T-cell (primary cell): ENCODE results near the gene ZYG11B. TPM values are rescaled to one million over a fixed set of nuclear protein-coding genes. Genes with fewer than 3 reads are reported as not detected.
A peak's percentile ranks its signal among the peaks of the same experiment; 100 is the strongest.
"Not testable (repeated sequence)": the region's sequence is repeated elsewhere in the genome, so short reads cannot be mapped to it uniquely, and the experiment has no call there.

Experiments used
- ATAC-seq, 4 experiments: fragments of 200-7000 bp in 3 of 4; fragments of 150-1000 bp in 1 of 4; cut with Tn5 transposase; replicated peaks in 1 of 4; 1 replicate in 3 of 4; 2 replicates in 1 of 4; pipeline ENCODE4 v1.10.0; 2021; ENCODE audit warnings: moderate library complexity in 3 of 4, mild to moderate bottlenecking in 2 of 4, moderate number of reproducible peaks in 1 of 4
- CTCF ChIA-PET, 2 donors: fragments of 300-600 bp; sonication (Branson Sonifier 250); formaldehyde crosslinking; loops; one replicate each; lab custom pipeline; 2022; ENCODE audit warnings: antibody characterized with exemption in 2 of 2; lab: Charles Lee
- POLR2A ChIA-PET, 2 donors: fragments of 300-600 bp; sonication (Branson Sonifier 250); formaldehyde crosslinking; loops; one replicate each; lab custom pipeline; 2022; ENCODE audit warnings: antibody characterized with exemption in 2 of 2; lab: Charles Lee
- DNase-seq, 35 experiments: peaks; one replicate each; pipeline versions ENCODE4 v3.0.0 to v3.0.0-alpha.2; 2013 to 2023
- H3K27ac ChIP-seq: one replicate; pipeline ENCODE4 v1.5.1; 2013; ENCODE audit warnings: low read length
- H3K27me3 ChIP-seq, 2 experiments: replicated peaks in 1 of 2; 1 replicate in 1 of 2; 2 replicates in 1 of 2; pipeline versions ENCODE4 v1.6.1 to v1.7.0; 2013; ENCODE audit warnings: low read length in 1 of 2, mixed read lengths in 1 of 2; ENCODE audit not compliant: control insufficient read depth in 2 of 2, insufficient read depth in 2 of 2; ENCODE audit errors: extremely low read depth in 1 of 2
- H3K36me3 ChIP-seq, 2 donors: 1 replicate in 1 of 2; 2 replicates in 1 of 2; pipeline versions ENCODE4 v1.6.1 to v1.7.0; 2013; ENCODE audit warnings: low read length in 1 of 2; ENCODE audit not compliant: control insufficient read depth in 2 of 2, insufficient read depth in 1 of 2; ENCODE audit errors: extremely low read depth in 1 of 2
- H3K4me1 ChIP-seq, 2 experiments: 1 replicate in 1 of 2; 2 replicates in 1 of 2; pipeline versions ENCODE4 v1.6.1 to v1.7.0; 2013; ENCODE audit warnings: low read length in 2 of 2, mixed read lengths in 1 of 2; ENCODE audit not compliant: insufficient read depth in 2 of 2, control insufficient read depth in 1 of 2; ENCODE audit errors: extremely low read depth in 1 of 2
- H3K4me3 ChIP-seq, 2 donors: 1 replicate in 1 of 2; 2 replicates in 1 of 2; pipeline versions ENCODE4 v1.5.1 to v1.7.0; 2013; ENCODE audit warnings: mild to moderate bottlenecking in 2 of 2, low read length in 1 of 2, moderate library complexity in 1 of 2; ENCODE audit not compliant: control insufficient read depth in 1 of 2; ENCODE audit errors: extremely low read depth in 1 of 2
- H3K9me3 ChIP-seq: 2 replicates; pipeline ENCODE4 v1.7.0; 2013
- H3K27ac Mint-ChIP-seq, 2 donors: one replicate each; pipeline ENCODE4 v1.8.0; 2020 to 2021; ENCODE audit warnings: mild to moderate bottlenecking in 2 of 2, mixed read lengths in 2 of 2
- H3K27me3 Mint-ChIP-seq, 2 donors: one replicate each; pipeline ENCODE4 v1.8.0; 2021 to 2022; ENCODE audit warnings: mixed read lengths in 2 of 2
- H3K36me3 Mint-ChIP-seq: one replicate; pipeline ENCODE4 v1.8.0; 2021; ENCODE audit warnings: mixed read lengths
- H3K4me1 Mint-ChIP-seq, 3 donors: one replicate each; pipeline ENCODE4 v1.8.0; 2020 to 2022; ENCODE audit warnings: mixed read lengths in 3 of 3, mild to moderate bottlenecking in 1 of 3
- H3K4me3 Mint-ChIP-seq, 3 donors: one replicate each; pipeline ENCODE4 v1.8.0; 2020 to 2022; ENCODE audit warnings: mild to moderate bottlenecking in 3 of 3, mixed read lengths in 3 of 3, moderate library complexity in 3 of 3
- H3K9me3 Mint-ChIP-seq, 3 donors: one replicate each; pipeline ENCODE4 v1.8.0; 2020 to 2022; ENCODE audit warnings: mixed read lengths in 3 of 3
- WGBS: methylation state at CpG from one replicate; pipeline ENCODE4 v1.1.5; 2013; ENCODE audit warnings: missing lambda C conversion rate; ENCODE audit not compliant: insufficient coverage; 5-methylcytosine and 5-hydroxymethylcytosine counted together
- total RNA-seq, 35 experiments: library from RNA in 6 of 35; stranded (reverse) in 6 of 35; fragments of 120-200 nt in 1 of 35; gene quantifications; one replicate each; pipeline versions ENCODE4 v1.2.1 to v1.2.4 and lab custom pipeline; 2013 to 2026

Gene ZYG11B
- total RNA-seq, 5 donors from 2014 or later (not counting 1 experiment from before 2014, with no cell fraction given) = 16.6 to 22.2 (median 20.1) TPM

DNA sequence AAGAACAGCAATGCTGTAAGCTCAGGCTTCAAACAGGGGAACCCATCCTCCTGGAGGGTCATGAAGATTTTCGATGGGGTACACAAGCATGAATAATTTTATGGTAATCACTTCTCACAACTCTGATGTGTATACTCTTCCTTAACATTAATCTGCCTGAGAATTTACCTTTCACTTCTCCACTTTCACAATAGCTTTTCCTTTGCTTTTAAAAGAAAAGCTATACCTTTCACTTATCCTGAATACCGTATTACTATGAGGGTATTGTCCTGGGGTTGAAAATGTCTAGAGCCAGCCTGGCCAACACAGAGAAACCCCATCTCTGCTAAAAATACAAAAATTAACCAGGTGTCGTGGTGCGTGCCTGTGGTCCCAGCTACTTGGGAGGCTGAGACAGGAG is 12.7 kb upstream of the ZYG11B start:
- POLR2A ChIA-PET = no interaction called here
- H3K4me1 ChIP-seq = no peaks in the 10 kb centered on the region
- no peak overlapping the region for H3K4me3 Mint-ChIP-seq

DNA sequence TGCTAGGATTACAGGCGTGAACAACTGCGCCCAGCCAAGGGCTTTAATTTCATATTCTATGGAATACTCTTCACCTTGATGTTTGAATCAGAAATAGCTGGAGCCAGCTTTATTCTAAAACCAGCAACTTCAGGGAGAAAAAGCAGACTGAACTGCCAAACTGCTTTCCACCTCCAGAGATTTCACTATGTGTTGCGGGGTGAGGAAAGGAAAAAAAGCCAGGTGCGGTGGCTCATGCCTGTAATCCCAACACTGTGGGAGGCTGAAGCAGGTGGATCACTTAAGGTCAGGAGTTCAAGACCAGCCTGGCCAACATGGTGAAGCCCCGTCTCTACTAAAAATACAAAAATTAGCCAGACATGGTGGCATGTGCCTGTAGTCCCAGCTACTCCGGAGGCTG is 11.0 kb upstream of the ZYG11B start:
- not testable (repeated sequence) for ATAC-seq, H3K4me3 ChIP-seq, H3K4me3 Mint-ChIP-seq, H3K27ac Mint-ChIP-seq, H3K27me3 ChIP-seq, H3K4me1 Mint-ChIP-seq, H3K36me3 Mint-ChIP-seq, H3K27me3 Mint-ChIP-seq, DNase-seq, H3K27ac ChIP-seq, H3K9me3 ChIP-seq, H3K36me3 ChIP-seq, H3K4me1 ChIP-seq, H3K9me3 Mint-ChIP-seq
- WGBS = 100% methylated on average over 1 of the region's 6 CpGs
- POLR2A ChIA-PET = interaction anchor here in 1 of 2 donors (0.6 to 0.7 kb wide), 3 partner anchors 33 to 907 kb away, joined by 3 read pairs; no protein-coding TSS in a partner anchor
- CTCF ChIA-PET = interaction anchor here in 1 of 2 donors (0.6 to 0.7 kb wide), 2 partner anchors 29 to 242 kb away, joined by 3 to 4 read pairs; no protein-coding TSS in a partner anchor

More for the DNA sequence above, 12.7 kb upstream of the ZYG11B start:
- Histone ChIP-seq H3K36me3 (no peaks in the 10 kb centered on the region), H3K4me3 (no peak overlapping the region), H3K27me3 (peaks cover 0 to 6% of the 10 kb centered on the region in 2 experiments), H3K27ac (no peak overlapping the region), H3K9me3 (no peaks in the 10 kb centered on the region)
- CTCF ChIA-PET = interaction anchor here in 1 of 2 donors (0.6 kb wide), 1 partner anchor 60 kb away, joined by 4 read pairs; no protein-coding TSS in a partner anchor
- H3K27me3 Mint-ChIP-seq = no peaks in the 10 kb centered on the region
- no CpG with 5 or more reads among the region's 4 CpGs for WGBS
- H3K9me3 Mint-ChIP-seq = no peaks in the 10 kb centered on the region
- no peak overlapping the region for H3K27ac Mint-ChIP-seq
- no peaks in the 10 kb centered on the region for H3K36me3 Mint-ChIP-seq
- no peaks in the 10 kb centered on the region for H3K4me1 Mint-ChIP-seq
- ATAC-seq (no peak), DNase-seq (no peak)

DNA sequence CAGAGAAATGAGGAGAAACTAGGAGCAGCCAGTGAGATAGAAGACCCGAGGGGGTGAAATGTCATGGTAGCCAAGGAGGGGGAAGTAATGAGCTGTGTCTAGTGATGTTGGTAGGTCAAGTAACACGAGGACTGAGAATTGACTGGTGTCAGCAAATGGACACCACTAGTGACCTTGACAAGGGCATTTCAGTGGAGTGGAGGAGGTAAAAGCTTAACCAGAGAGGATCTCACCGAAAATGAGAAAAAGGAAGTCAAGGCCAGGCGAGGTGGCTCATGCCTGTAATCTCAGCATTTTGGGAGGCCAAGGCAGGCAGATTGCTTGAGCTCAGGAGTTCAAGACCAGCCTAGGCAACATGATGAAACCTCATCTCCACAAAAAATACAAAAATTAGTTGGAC is 3.0 kb upstream of the ZYG11B start:
- WGBS = 79% methylated on average over 2 of the region's 4 CpGs
- no peak for DNase-seq
- no peaks in the 10 kb centered on the region for H3K36me3 Mint-ChIP-seq

DNA sequence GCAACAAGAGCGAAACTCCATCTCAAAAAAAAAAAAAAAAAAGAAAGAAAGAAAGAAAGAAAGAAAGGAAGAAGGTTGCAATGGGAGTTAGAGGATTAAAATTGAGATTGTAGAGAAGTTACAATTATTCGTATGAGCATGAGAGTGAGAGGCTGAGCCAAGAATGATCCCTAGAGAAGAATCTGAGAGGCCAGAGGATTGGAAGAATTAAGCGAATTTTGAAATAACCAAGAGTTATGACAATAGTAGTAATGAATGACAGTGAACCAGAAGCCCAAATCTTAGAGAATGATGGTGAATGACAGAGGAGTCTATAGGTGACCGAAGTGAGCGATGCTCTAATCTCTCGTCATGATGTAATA is 369 bp upstream of the ZYG11B start:
- ChIA-PET POLR2A (interaction anchor here (0.6 to 1.1 kb wide), 4 partner anchors 22 to 322 kb away, joined by 3 to 4 read pairs (median 3); no protein-coding TSS in a partner anchor), CTCF (interaction anchor here (0.6 to 1.5 kb wide), 6 partner anchors 23 to 321 kb away, joined by 3 to 5 read pairs (median 3); partner anchors contain the start of gene ECHDC2 (in 1 of the 2))
- peak overlapping the region; percentile 81 to 94 (median 84) for H3K4me3 Mint-ChIP-seq
- peaks cover 41 to 44% (median 43%) of the 10 kb centered on the region in 3 donors for H3K4me1 Mint-ChIP-seq
- no peak for ATAC-seq
- Histone ChIP-seq H3K27ac (peak overlapping the region; percentile 3), H3K4me3 (peak overlapping the region; percentile 23 to 72), H3K36me3 (no peaks in the 10 kb centered on the region), H3K27me3 (no peaks in the 10 kb centered on the region), H3K4me1 (peaks cover 14 to 21% of the 10 kb centered on the region in 2 experiments), H3K9me3 (no peaks in the 10 kb centered on the region)
- H3K27ac Mint-ChIP-seq = peak overlapping the region; percentile 17 to 76
- peaks cover 0 to 5% of the 10 kb centered on the region in 2 donors for H3K27me3 Mint-ChIP-seq
- H3K36me3 Mint-ChIP-seq = no peaks in the 10 kb centered on the region
- WGBS = 6% methylated on average over 4 of the region's 6 CpGs
- no peak for DNase-seq
- no peaks in the 10 kb centered on the region for H3K9me3 Mint-ChIP-seq

More for the DNA sequence above, 3.0 kb upstream of the ZYG11B start:
- CTCF ChIA-PET = no interaction called here
- H3K4me1 ChIP-seq = peaks cover 14 to 19% of the 10 kb centered on the region in 2 experiments
- peak overlapping the region in 1 of 3 donors; percentile 26 for H3K4me3 Mint-ChIP-seq
- H3K9me3 Mint-ChIP-seq = no peaks in the 10 kb centered on the region
- H3K27ac Mint-ChIP-seq = peak overlapping the region in 1 of 2 donors; percentile 23
- H3K9me3 ChIP-seq = no peaks in the 10 kb centered on the region
- POLR2A ChIA-PET = interaction anchor here in 1 of 2 donors (1.0 kb wide), 1 partner anchor 10 kb away, joined by 3 read pairs; no protein-coding TSS in a partner anchor
- peaks cover 0 to 2% of the 10 kb centered on the region in 2 experiments for H3K27me3 ChIP-seq
- no peak overlapping the region for H3K4me3 ChIP-seq
- H3K4me1 Mint-ChIP-seq = peaks cover 21 to 32% (median 30%) of the 10 kb centered on the region in 3 donors
- peaks cover 0 to 5% of the 10 kb centered on the region in 2 donors for H3K27me3 Mint-ChIP-seq
- H3K36me3 ChIP-seq = no peaks in the 10 kb centered on the region
- H3K27ac ChIP-seq = no peak overlapping the region
- no peak for ATAC-seq

DNA sequence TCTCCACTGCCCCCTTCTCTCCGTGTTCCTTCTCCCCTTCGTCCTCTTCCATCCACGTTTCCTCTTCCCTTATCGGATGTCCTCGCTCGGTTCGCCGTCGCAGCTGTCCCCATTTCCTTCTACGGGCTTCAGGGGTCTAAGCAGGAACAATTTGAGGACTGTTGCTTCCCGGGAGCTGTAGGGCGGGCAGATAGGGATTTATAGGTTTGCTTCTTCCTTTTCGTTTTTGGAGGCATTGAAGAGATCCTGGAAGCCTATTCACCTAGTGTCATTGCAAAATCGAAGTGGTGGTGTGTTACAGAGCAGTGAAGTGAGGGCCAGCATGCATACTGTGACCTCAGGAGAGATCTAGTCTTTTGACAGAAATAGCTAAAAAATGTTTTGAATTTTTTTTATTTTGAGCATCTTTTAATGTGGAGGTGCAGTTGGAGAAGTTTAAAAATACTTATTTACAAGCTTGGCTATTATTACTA is 897 bp downstream of the ZYG11B start:
- H3K27me3 ChIP-seq = no peaks in the 10 kb centered on the region
- CTCF ChIA-PET = interaction anchor here in 1 of 2 donors (1.0 to 1.5 kb wide), 3 partner anchors 21 to 358 kb away, joined by 3 to 5 read pairs (median 3); partner anchors contain the start of gene ECHDC2
- peak overlapping the region; percentile 39 for H3K27ac ChIP-seq
- Mint-ChIP-seq H3K27ac (peak overlapping the region; percentile 40 to 80), H3K4me1 (peaks cover 41 to 54% (median 47%) of the 10 kb centered on the region in 3 donors), H3K27me3 (peaks cover 0 to 5% of the 10 kb centered on the region in 2 donors), H3K4me3 (peak overlapping the region; percentile 79 to 94 (median 85)), H3K36me3 (no peaks in the 10 kb centered on the region), H3K9me3 (no peaks in the 10 kb centered on the region)
- H3K4me3 ChIP-seq = peak overlapping the region; percentile 72 to 85
- ATAC-seq = no peak
- 3% methylated on average over 6 of the region's 14 CpGs for WGBS
- POLR2A ChIA-PET = interaction anchor here in 1 of 2 donors (0.5 to 0.6 kb wide), 2 partner anchors 23 to 587 kb away, joined by 4 to 5 read pairs; no protein-coding TSS in a partner anchor
- DNase-seq = peak in 1 of 35 experiments; percentile 28
- peaks cover 14 to 21% of the 10 kb centered on the region in 2 experiments for H3K4me1 ChIP-seq
- no peaks in the 10 kb centered on the region for H3K9me3 ChIP-seq
- H3K36me3 ChIP-seq = no peaks in the 10 kb centered on the region

DNA sequence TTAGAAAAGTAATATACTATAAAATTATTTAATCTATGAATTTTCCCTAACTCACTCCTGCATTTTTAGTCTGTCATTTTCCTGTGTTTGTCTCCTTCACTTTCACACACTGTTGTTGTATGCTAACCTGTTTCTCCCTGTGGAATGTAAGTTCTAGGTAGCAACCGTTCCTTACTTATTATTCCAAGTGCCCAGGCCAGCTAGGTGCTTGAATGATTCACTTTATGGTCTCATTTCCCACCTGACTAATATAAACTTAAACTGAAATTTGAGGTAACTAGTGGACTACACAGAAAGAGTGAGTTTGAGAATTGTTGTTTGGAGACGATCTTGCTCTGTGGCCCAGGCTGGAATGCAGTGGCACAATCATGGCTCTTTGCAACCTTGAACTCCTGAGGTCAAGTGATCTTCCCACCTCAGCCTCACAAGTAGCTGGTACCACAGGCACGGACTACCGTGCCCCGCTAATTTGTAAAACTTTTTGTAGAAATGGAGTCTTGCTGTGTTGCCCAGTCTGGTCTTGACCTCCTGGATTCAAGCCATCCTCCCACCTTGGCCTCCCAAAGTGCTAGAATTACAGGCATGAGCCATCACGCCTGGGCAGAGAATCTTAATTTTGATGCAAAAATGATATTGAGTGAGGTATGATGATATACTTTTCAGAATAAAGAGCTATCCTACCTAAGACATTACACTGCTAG is 1.9 kb downstream of the ZYG11B start:
- no peak overlapping the region for H3K27ac Mint-ChIP-seq
- peak overlapping the region; percentile 79 to 94 (median 85) for H3K4me3 Mint-ChIP-seq
- no peaks in the 10 kb centered on the region for H3K9me3 Mint-ChIP-seq
- ATAC-seq (no peak), DNase-seq (no peak)
- ChIA-PET CTCF (interaction anchor here in 1 of 2 donors (0.9 kb wide), 1 partner anchor 847 kb away, joined by 3 read pairs; no protein-coding TSS in a partner anchor), POLR2A (interaction anchor here in 1 of 2 donors (0.5 to 0.6 kb wide), 2 partner anchors 287 to 1511 kb away, joined by 5 to 6 read pairs; no protein-coding TSS in a partner anchor)
- Histone ChIP-seq H3K27me3 (no peaks in the 10 kb centered on the region), H3K4me3 (no peak overlapping the region), H3K36me3 (no peaks in the 10 kb centered on the region), H3K4me1 (peaks cover 14 to 21% of the 10 kb centered on the region in 2 experiments), H3K9me3 (no peaks in the 10 kb centered on the region), H3K27ac (no peak overlapping the region)
- WGBS = 95% methylated on average over 4 of the region's 6 CpGs
- peaks cover 0 to 2% of the 10 kb centered on the region in 2 donors for H3K27me3 Mint-ChIP-seq
- peaks cover 41 to 54% (median 47%) of the 10 kb centered on the region in 3 donors for H3K4me1 Mint-ChIP-seq
- H3K36me3 Mint-ChIP-seq = no peaks in the 10 kb centered on the region
